Panc1 (cell line): ENCODE results near the gene BCL2L11. TPM values are rescaled to one million over a fixed set of nuclear protein-coding genes. Genes with fewer than 3 reads are reported as not detected.

ENCODE experiments used
- ATAC-seq: fragments of 200-7000 bp; cut with Tn5 transposase; 2 replicates; pipeline ENCODE4 v1.9.1; 2020; ENCODE audit warnings: mild to moderate bottlenecking, moderate library complexity
- BruUV-seq: library from RNA; stranded (reverse); fragments of 400-500 nt; replicated peaks from 2 replicates; lab custom pipeline; 2021; lab: Mats Ljungman, UMichigan
- CTCF ChIA-PET: fragments of 300-600 bp; sonication (Branson Sonifier 250); formaldehyde crosslinking; loops from one replicate; lab custom pipeline; 2022; ENCODE audit warnings: antibody characterized with exemption; lab: Charles Lee
- POLR2A ChIA-PET: fragments of 300-600 bp; sonication (Branson Sonifier 250); formaldehyde crosslinking; loops from one replicate; lab custom pipeline; 2022; ENCODE audit warnings: antibody characterized with exemption; lab: Charles Lee
- DNase-seq: peaks from one replicate; pipeline ENCODE4 v3.0.0-alpha.2; 2010; ENCODE audit warnings: low read depth, low spot score
- H3K27ac ChIP-seq: 2 replicates; pipeline ENCODE4 v1.5.1; 2011; ENCODE audit warnings: mild to moderate bottlenecking, low read length, inconsistent platforms
- H3K27me3 ChIP-seq: fragments of 200-500 bp; sonication (Bioruptor generic); 2 replicates; pipeline ENCODE4 v1.6.0; 2014; ENCODE audit warnings: low read length, inconsistent platforms; ENCODE audit not compliant: control insufficient read depth, insufficient read depth
- H3K36me3 ChIP-seq: fragments of 200-500 bp; sonication (Bioruptor generic); 2 replicates; pipeline ENCODE4 v1.5.1; 2014; ENCODE audit warnings: inconsistent platforms, mild to moderate bottlenecking, low read length, moderate library complexity; ENCODE audit not compliant: control insufficient read depth, insufficient read depth
- H3K4me1 ChIP-seq: 2 replicates; pipeline ENCODE4 v1.5.1; 2011; ENCODE audit warnings: inconsistent platforms, mild to moderate bottlenecking, low read length, moderate library complexity; ENCODE audit not compliant: control insufficient read depth, insufficient read depth
- H3K4me3 ChIP-seq, 2 experiments: 2 replicates each; pipeline ENCODE4 v1.5.1; 2011 to 2012; ENCODE audit warnings: low read depth in 2 of 2, low read length in 2 of 2, mild to moderate bottlenecking in 2 of 2, inconsistent platforms in 1 of 2, moderate library complexity in 1 of 2
- H3K9me3 ChIP-seq: fragments of 200-500 bp; sonication (Bioruptor generic); 2 replicates; pipeline ENCODE4 v1.5.1; 2014; ENCODE audit warnings: low read depth, mild to moderate bottlenecking, inconsistent platforms, low read length, moderate library complexity; ENCODE audit not compliant: control insufficient read depth, insufficient read depth
- CTCF ChIP-seq: fragments of 450-650 bp; IDR thresholded peaks from 2 replicates; pipeline ENCODE4 v1.5.1; 2017; ENCODE audit warnings: mild to moderate bottlenecking
- POLR2AphosphoS5 ChIP-seq: IDR thresholded peaks from 2 replicates; pipeline ENCODE4 v1.6.1; 2012; ENCODE audit warnings: mild to moderate bottlenecking, low read depth, low read length, moderate library complexity
- REST ChIP-seq, 2 experiments: IDR thresholded peaks; 2 replicates each; pipeline ENCODE4 v1.6.1; 2011 to 2012; ENCODE audit warnings: low read depth in 2 of 2, control low read depth in 1 of 2, low read length in 1 of 2, mild to moderate bottlenecking in 1 of 2, moderate library complexity in 1 of 2; ENCODE audit not compliant: insufficient read depth in 1 of 2
- SIN3A ChIP-seq: IDR thresholded peaks from 2 replicates; pipeline ENCODE4 v1.6.1; 2012; ENCODE audit warnings: low read depth, mild to moderate bottlenecking, low read length, moderate library complexity, borderline replicate concordance; ENCODE audit not compliant: insufficient read depth
- TCF7L2 ChIP-seq: IDR thresholded peaks from 2 replicates; pipeline ENCODE4 v1.6.1; 2011; ENCODE audit warnings: mild to moderate bottlenecking, low read depth, low read length, inconsistent platforms
- in situ Hi-C: cut with HindIII; loops from 2 replicates; pipeline ENCODE4 v1.10.0; 2016; ENCODE audit warnings: low sequenced_read_pairs, low pct_unique_long_range_greater_than_20kb
- intact Hi-C: fragments of 100-400 bp; cut with micrococcal nuclease; formaldehyde crosslinking; loops from one replicate; pipeline ENCODE4 v1.10.0; 2022; ENCODE audit not compliant: unreplicated experiment
- total RNA-seq: library from RNA; stranded (reverse); gene quantifications from one replicate; pipeline ENCODE4 v1.2.1, GENCODE V29; 2021; ENCODE audit not compliant: unreplicated experiment

BCL2L11 gene
- total RNA-seq, 1 experiment from 2014 or later: 43.8 TPM

- in situ Hi-C loops: no loop called here
- intact Hi-C loops: no loop called here
These were observed 24.5 kb downstream of the BCL2L11 start for GRCh38 chr2:111145103-111145760.

GRCh38 chr2:111145951-111146350, 25.2 kb downstream of the BCL2L11 start:
- TF ChIP-seq CTCF (no peak), TCF7L2 (no peak), SIN3A (no peak), REST (IDR thresholded peaks at IDR 0.05; ENCODE audit: insufficient read depth in 1 of 2, low read depth in 2 of 2, low read length in 1 of 2) (no peak), POLR2AphosphoS5 (no peak)
- no peak overlapping the region for H3K4me3 ChIP-seq
- H3K4me1 ChIP-seq: 0 out of 2 replicates have a peak, but pooled peaks cover 3% of the 10 kb centered on the region
- intact Hi-C loops (no loop called here), in situ Hi-C loops (no loop called here)
- ATAC-seq (no peak), DNase-seq (no peak)
- ChIA-PET CTCF (no interaction called here), POLR2A (interaction anchor here (0.6 kb wide), 1 partner anchor 11 kb away, joined by 4 read pairs; no protein-coding TSS in a partner anchor)
- H3K36me3 ChIP-seq: peaks cover 8% of the 10 kb centered on the region
- H3K9me3 ChIP-seq: no peaks in the 10 kb centered on the region
- no peak overlapping the region for H3K27ac ChIP-seq
- no peaks in the 10 kb centered on the region for H3K27me3 ChIP-seq
- no TSS peak for BruUV-seq

More at GRCh38 chr2:111145103-111145760, 24.5 kb downstream of the BCL2L11 start:
- no peaks in the 10 kb centered on the region for H3K27me3 ChIP-seq
- no peaks in the 10 kb centered on the region for H3K9me3 ChIP-seq
- DNase-seq (no peak), ATAC-seq (no peak)
- BruUV-seq: no TSS peak
- H3K36me3 ChIP-seq: peaks cover 9% of the 10 kb centered on the region
- H3K4me3 ChIP-seq: no peak overlapping the region
- ChIA-PET POLR2A (no interaction called here), CTCF (no interaction called here)
- TF ChIP-seq SIN3A (no peak), TCF7L2 (no peak), CTCF (no peak), POLR2AphosphoS5 (no peak), REST (IDR thresholded peaks at IDR 0.05; ENCODE audit: insufficient read depth in 1 of 2, low read depth in 2 of 2, low read length in 1 of 2) (no peak)
- no peak overlapping the region for H3K27ac ChIP-seq
- 0 out of 2 replicates have a peak, but pooled peaks cover 3% of the 10 kb centered on the region for H3K4me1 ChIP-seq
